Kidney (tissue), 14 donors: ENCODE results near the gene ACAP3. TPM values are rescaled to one million over a fixed set of nuclear protein-coding genes. Genes with fewer than 3 reads are reported as not detected.

Experiments
- DNase-seq, 5 donors: peaks; one replicate each; pipeline ENCODE4 v3.0.0-alpha.2; 2013 to 2020
- FAIRE-seq: peaks from 2 replicates; lab custom pipeline; 2012; peaks lifted over from hg19 to GRCh38; lab: Jason Lieb, UNC
- H3K27ac ChIP-seq, 2 donors: one replicate each; pipeline ENCODE4 v1.7.0; 2013; ENCODE audit warnings: low read depth in 2 of 2, low read length in 2 of 2, inconsistent platforms in 1 of 2
- H3K27me3 ChIP-seq: one replicate; pipeline ENCODE4 v1.7.1; 2013; ENCODE audit warnings: low read length, inconsistent platforms; ENCODE audit not compliant: control insufficient read depth, insufficient read depth
- H3K36me3 ChIP-seq, 3 donors: one replicate each; pipeline versions ENCODE4 v1.7.0 to v1.7.1; 2013; ENCODE audit warnings: low read length in 3 of 3, control low read depth in 1 of 3, inconsistent platforms in 1 of 3; ENCODE audit not compliant: insufficient read depth in 3 of 3, control insufficient read depth in 2 of 3
- H3K4me1 ChIP-seq, 3 donors: one replicate each; pipeline versions ENCODE4 v1.7.0 to v1.7.1; 2013; ENCODE audit warnings: low read length in 3 of 3, inconsistent platforms in 1 of 3, low read depth in 1 of 3; ENCODE audit not compliant: control insufficient read depth in 2 of 3, insufficient read depth in 2 of 3
- H3K4me3 ChIP-seq, 3 donors: one replicate each; pipeline versions ENCODE4 v1.7.0 to v1.8.1; 2013; ENCODE audit warnings: low read length in 3 of 3, control low read depth in 1 of 3, inconsistent platforms in 1 of 3
- H3K9ac ChIP-seq, 3 donors: one replicate each; pipeline versions ENCODE4 v1.7.0 to v1.7.1; 2013; ENCODE audit warnings: low read length in 3 of 3, control low read depth in 1 of 3, inconsistent platforms in 1 of 3
- H3K9me3 ChIP-seq, 3 donors: one replicate each; pipeline versions ENCODE4 v1.7.0 to v1.7.1; 2013; ENCODE audit warnings: low read length in 3 of 3, control low read depth in 1 of 3, inconsistent platforms in 1 of 3; ENCODE audit not compliant: control insufficient read depth in 2 of 3, insufficient read depth in 1 of 3
- intact Hi-C: fragments of 100-400 bp; cut with DNase I; formaldehyde crosslinking; loops from one replicate; pipeline ENCODE4 v1.11.1; 2022
- polyA plus RNA-seq: library from polyadenylated mRNA; stranded (reverse); fragments of 350-450 nt; fragmentation: Illumina TruSeq; extraction: RNeasy Lipid Tissue Mini Kit (QIAGEN cat#74804); gene quantifications from one replicate; pipeline ENCODE4 v1.2.3, GENCODE V29; 2014; ENCODE audit warnings: low read depth, low replicate concordance; ENCODE audit not compliant: insufficient read depth
- total RNA-seq: library from RNA; stranded (reverse); fragmentation: NEBNext Ultra II Directional; extraction: Animal tissue kit (Norgen Biotek cat#: 25700); gene quantifications from one replicate; pipeline ENCODE4 v1.2.1, GENCODE V29; 2021
- TF ChIP-seq, protein P1 (sequence below): IDR thresholded peaks from 3 replicates; pipeline ENCODE4 v1.5.1; 2012; ENCODE audit warnings: mild to moderate bottlenecking, moderate library complexity, borderline replicate concordance; ENCODE audit not compliant: insufficient read depth; ENCODE audit errors: extremely low read depth
- donor health status: control.
- donor health status: control.
- donor health status: control.
- donor health status: control.
- donor health status: control.
- donor health status: DM: yes; HTN: yes; CAD: no.
- donor health status: Normal renal cell carcinoma (clear cell type).

ACAP3 gene
- total and polyA plus RNA-seq, 2 donors from 2014 or later = 15.9 to 39.5 TPM

GRCh38 chr1:1325288-1326074 lies 17.8 kb upstream of the ACAP3 start:
- H3K27me3 ChIP-seq = no peaks in the 10 kb centered on the region
- no peak for FAIRE-seq

GRCh38 chr1:1324524-1325287 lies 17.0 kb upstream of the ACAP3 start, which contains the start of the genes CPTP and INTS11:
Gene CPTP (plus strand): TSS chr1:1324802. CDS start chr1:1326911, 2,109 bp downstream.
Gene INTS11 (minus strand): TSS chr1:1324660. CDS start chr1:1324608, 52 bp downstream.
- TF ChIP-seq, protein P1, sequence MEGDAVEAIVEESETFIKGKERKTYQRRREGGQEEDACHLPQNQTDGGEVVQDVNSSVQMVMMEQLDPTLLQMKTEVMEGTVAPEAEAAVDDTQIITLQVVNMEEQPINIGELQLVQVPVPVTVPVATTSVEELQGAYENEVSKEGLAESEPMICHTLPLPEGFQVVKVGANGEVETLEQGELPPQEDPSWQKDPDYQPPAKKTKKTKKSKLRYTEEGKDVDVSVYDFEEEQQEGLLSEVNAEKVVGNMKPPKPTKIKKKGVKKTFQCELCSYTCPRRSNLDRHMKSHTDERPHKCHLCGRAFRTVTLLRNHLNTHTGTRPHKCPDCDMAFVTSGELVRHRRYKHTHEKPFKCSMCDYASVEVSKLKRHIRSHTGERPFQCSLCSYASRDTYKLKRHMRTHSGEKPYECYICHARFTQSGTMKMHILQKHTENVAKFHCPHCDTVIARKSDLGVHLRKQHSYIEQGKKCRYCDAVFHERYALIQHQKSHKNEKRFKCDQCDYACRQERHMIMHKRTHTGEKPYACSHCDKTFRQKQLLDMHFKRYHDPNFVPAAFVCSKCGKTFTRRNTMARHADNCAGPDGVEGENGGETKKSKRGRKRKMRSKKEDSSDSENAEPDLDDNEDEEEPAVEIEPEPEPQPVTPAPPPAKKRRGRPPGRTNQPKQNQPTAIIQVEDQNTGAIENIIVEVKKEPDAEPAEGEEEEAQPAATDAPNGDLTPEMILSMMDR = no peak
- FAIRE-seq (no peak), DNase-seq (peak; percentile 92 to 99 (median 96))
- H3K27me3 ChIP-seq = no peaks in the 10 kb centered on the region
- H3K36me3 ChIP-seq = peaks cover 0 to 2% (median 0%) of the 10 kb centered on the region in 3 donors
- peaks cover 0 to 23% (median 11%) of the 10 kb centered on the region in 3 donors for H3K4me1 ChIP-seq
- peak within 1 kb of the TSS; percentile 29 to 85 (median 44) for H3K9ac ChIP-seq
- no peaks in the 10 kb centered on the region for H3K9me3 ChIP-seq
- H3K4me3 ChIP-seq = peak within 1 kb of the TSS; percentile 53 to 82 (median 60)
- intact Hi-C loops = no loop called here
- H3K27ac ChIP-seq = peak within 1 kb of the TSS; percentile 89

More at GRCh38 chr1:1325288-1326074, 17.8 kb upstream of the ACAP3 start:
- peaks cover 0 to 23% (median 11%) of the 10 kb centered on the region in 3 donors for H3K4me1 ChIP-seq
- H3K36me3 ChIP-seq = peaks cover 0 to 2% (median 0%) of the 10 kb centered on the region in 3 donors
- TF ChIP-seq, protein P1 = no peak
- DNase-seq = no peak
- H3K27ac ChIP-seq = peak overlapping the region; percentile 89
- H3K9me3 ChIP-seq = peaks cover 0 to 1% (median 0%) of the 10 kb centered on the region in 3 donors
- peak overlapping the region; percentile 29 to 85 (median 44) for H3K9ac ChIP-seq
- intact Hi-C loops = no loop called here
- peak overlapping the region; percentile 53 to 82 (median 60) for H3K4me3 ChIP-seq

DNA sequence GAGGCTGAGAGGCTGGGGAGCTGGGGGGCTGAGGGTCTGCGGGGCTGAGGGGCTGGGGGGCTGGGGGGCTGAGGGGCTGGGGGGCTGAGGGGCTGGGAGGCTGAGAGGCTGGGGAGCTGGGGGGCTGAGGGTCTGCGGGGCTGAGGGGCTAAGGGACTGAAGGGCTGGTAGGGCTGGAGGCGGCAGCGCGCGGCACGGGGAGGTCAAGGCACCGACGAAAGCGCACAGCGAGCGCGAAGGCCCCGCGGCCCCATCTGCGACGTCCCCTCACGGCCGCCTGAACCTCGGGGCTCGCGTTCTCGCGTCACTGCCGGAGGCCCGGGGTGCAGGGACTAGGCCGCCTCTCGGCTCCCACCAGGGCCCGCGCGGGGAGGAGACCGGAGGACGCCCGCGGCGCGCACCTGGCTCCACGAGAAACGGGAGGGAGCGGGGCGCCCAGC lies 16.4 kb upstream of the ACAP3 start:
- DNase-seq (no peak), FAIRE-seq (no peak)
- TF ChIP-seq, protein P1 = no peak
- Histone ChIP-seq H3K4me1 (peaks cover 0 to 20% (median 11%) of the 10 kb centered on the region in 3 donors), H3K27me3 (no peaks in the 10 kb centered on the region), H3K9ac (peak overlapping the region; percentile 29 to 77 (median 29)), H3K4me3 (peak overlapping the region; percentile 39 to 78 (median 47)), H3K9me3 (no peaks in the 10 kb centered on the region), H3K36me3 (peaks cover 0 to 2% (median 0%) of the 10 kb centered on the region in 3 donors), H3K27ac (peak overlapping the region in 1 of 2 donors; percentile 28)
- intact Hi-C loops = no loop called here
